Endothelial cell of umbilical vein (primary cell): ENCODE measurements around the gene ZNF621. TPM values are rescaled to one million over a fixed set of nuclear protein-coding genes. Genes with fewer than 3 reads are reported as not detected.

Source experiments
- BruUV-seq: library from RNA; stranded (reverse); fragments of 400-500 nt; replicated peaks from 2 replicates; lab custom pipeline; 2021; lab: Mats Ljungman, UMichigan
- CTCF ChIA-PET: fragments of 300-600, 350-600 bp; sonication (Branson Sonifier 250); formaldehyde crosslinking; loops from one replicate; lab custom pipeline; 2021; ENCODE audit warnings: antibody characterized with exemption, inconsistent platforms; lab: Charles Lee
- POLR2A ChIA-PET: fragments of 300-600, 350-600 bp; sonication (Branson Sonifier 250); formaldehyde crosslinking; loops from one replicate; lab custom pipeline; 2021; ENCODE audit warnings: antibody characterized with exemption, inconsistent platforms; lab: Charles Lee
- DNase-seq: peaks from one replicate; pipeline ENCODE4 v3.0.0-alpha.2; 2011; ENCODE audit warnings: low read depth, low spot score
- FAIRE-seq: peaks from 2 replicates; lab custom pipeline; 2011; peaks lifted over from hg19 to GRCh38; lab: Jason Lieb, UNC
- H2AFZ ChIP-seq: 2 replicates; pipeline ENCODE4 v1.6.0; 2012; ENCODE audit warnings: low read depth, low read length, control low read depth, inconsistent platforms
- H3K27ac ChIP-seq: 2 replicates; pipeline ENCODE4 v1.5.1; 2011; ENCODE audit warnings: low read depth, mild to moderate bottlenecking, control low read depth, low read length, moderate library complexity; ENCODE audit not compliant: insufficient read depth
- H3K27me3 ChIP-seq, 2 experiments: 2 replicates each; pipeline versions ENCODE4 v1.6.0 to v1.6.1; 2011; ENCODE audit warnings: low read length in 2 of 2, mixed read lengths in 1 of 2; ENCODE audit not compliant: control insufficient read depth in 2 of 2, insufficient read depth in 2 of 2
- H3K36me3 ChIP-seq, 2 experiments: 2 replicates in 1 of 2; 3 replicates in 1 of 2; pipeline ENCODE4 v1.5.1; 2011; ENCODE audit warnings: low read length in 2 of 2, mild to moderate bottlenecking in 1 of 2, moderate library complexity in 1 of 2; ENCODE audit not compliant: control insufficient read depth in 2 of 2, insufficient read depth in 2 of 2; ENCODE audit errors: extremely low read depth in 1 of 2
- H3K4me1 ChIP-seq: 3 replicates; pipeline ENCODE4 v1.5.1; 2011; ENCODE audit warnings: mild to moderate bottlenecking, low read length; ENCODE audit not compliant: control insufficient read depth, insufficient read depth; ENCODE audit errors: extremely low read depth
- H3K4me2 ChIP-seq: 2 replicates; pipeline ENCODE4 v1.6.1; 2011; ENCODE audit warnings: low read length, control low read depth, mixed read lengths; ENCODE audit not compliant: insufficient read depth
- H3K4me3 ChIP-seq, 3 experiments: fragments of 200-600 bp in 1 of 3; sonication (generic), shearing (Covaris generic) in 1 of 3; replicated peaks in 1 of 3; 2 replicates each; pipeline ENCODE4 v1.5.1; 2011 to 2016; ENCODE audit warnings: control low read depth in 3 of 3, low read length in 3 of 3, mild to moderate bottlenecking in 2 of 3, inconsistent platforms in 1 of 3, low read depth in 1 of 3, moderate library complexity in 1 of 3; ENCODE audit not compliant: insufficient read depth in 1 of 3
- H3K79me2 ChIP-seq: 2 replicates; pipeline ENCODE4 v1.6.0; 2012; ENCODE audit warnings: low read length, inconsistent platforms; ENCODE audit not compliant: control insufficient read depth, insufficient read depth
- H3K9ac ChIP-seq: replicated peaks from 2 replicates; pipeline ENCODE3; 2011; ENCODE audit warnings: low read length, control low read depth; ENCODE audit not compliant: insufficient read depth; ENCODE audit errors: extremely low read depth
- H3K9me1 ChIP-seq: replicated peaks from 3 replicates; pipeline ENCODE4 v1.6.0; 2011; ENCODE audit warnings: mild to moderate bottlenecking, low read length; ENCODE audit not compliant: control insufficient read depth, insufficient read depth; ENCODE audit errors: extremely low read depth
- H3K9me3 ChIP-seq: replicated peaks from 2 replicates; pipeline ENCODE4 v1.5.1; 2012; ENCODE audit warnings: low read length, inconsistent platforms; ENCODE audit not compliant: control insufficient read depth, insufficient read depth
- H4K20me1 ChIP-seq: replicated peaks from 2 replicates; pipeline ENCODE3; 2011; ENCODE audit warnings: mild to moderate bottlenecking, low read length; ENCODE audit not compliant: control insufficient read depth, insufficient read depth; ENCODE audit errors: extremely low read depth
- CTCF ChIP-seq, 2 donors: IDR thresholded peaks; 1 replicate in 1 of 2; 2 replicates in 1 of 2; pipeline ENCODE4 v1.5.1; 2011; ENCODE audit warnings: low read length in 2 of 2, mild to moderate bottlenecking in 2 of 2, moderate library complexity in 2 of 2, control low read depth in 1 of 2, inconsistent platforms in 1 of 2, low read depth in 1 of 2; ENCODE audit not compliant: insufficient read depth in 1 of 2; ENCODE audit errors: extremely low read depth in 1 of 2
- EZH2 ChIP-seq: IDR thresholded peaks from 2 replicates; pipeline ENCODE4 v1.6.1; 2012; ENCODE audit warnings: borderline replicate concordance, low read depth, mild to moderate bottlenecking, moderate library complexity, low read length, inconsistent platforms; ENCODE audit not compliant: severe bottlenecking
- FOS ChIP-seq: IDR thresholded peaks from 2 replicates; pipeline ENCODE4 v1.6.1; 2011; ENCODE audit warnings: mild to moderate bottlenecking, low read length, moderate library complexity, borderline replicate concordance; ENCODE audit not compliant: insufficient read depth
- GATA2 ChIP-seq: IDR thresholded peaks from 2 replicates; pipeline ENCODE4 v1.7.0; 2011; ENCODE audit warnings: low read depth, mild to moderate bottlenecking, moderate library complexity, mixed read lengths, low read length; ENCODE audit not compliant: insufficient read length, insufficient read depth
- JUN ChIP-seq: IDR thresholded peaks from 2 replicates; pipeline ENCODE4 v1.6.1; 2011; ENCODE audit warnings: borderline replicate concordance, low read depth; ENCODE audit not compliant: insufficient read length, insufficient read depth
- MAX ChIP-seq: IDR thresholded peaks from 2 replicates; pipeline ENCODE4 v1.6.1; 2011; ENCODE audit not compliant: insufficient read depth, insufficient read length
- MYC ChIP-seq: IDR thresholded peaks from one replicate; pipeline ENCODE4 v1.6.1; 2011; ENCODE audit warnings: mild to moderate bottlenecking, low read depth, low read length
- POLR2A ChIP-seq: IDR thresholded peaks from 2 replicates; pipeline ENCODE4 v1.6.1; 2012; ENCODE audit warnings: low read depth, mild to moderate bottlenecking, control low read depth, low read length
- POLR2AphosphoS5 ChIP-seq: IDR thresholded peaks from 2 replicates; pipeline ENCODE4 v1.6.1; 2012; ENCODE audit warnings: low read depth, mild to moderate bottlenecking, control low read depth, low read length, moderate library complexity; ENCODE audit not compliant: insufficient read depth
- dilution Hi-C: fragments of 300-500 bp; cut with MboI; formaldehyde crosslinking; loops from one replicate; pipeline ENCODE4 v1.15.0; 2019; ENCODE audit warnings: low sequenced_read_pairs; ENCODE audit not compliant: extremely low pct_ligation_motif_present
- intact Hi-C: fragments of 100-400 bp; cut with micrococcal nuclease; formaldehyde crosslinking; loops from one replicate; pipeline ENCODE4 v1.10.0; 2022
- polyA plus RNA-seq, 4 experiments: library from polyadenylated mRNA; depleted of rRNA in 3 of 4; stranded (reverse) in 3 of 4; unstranded in 1 of 4; fragments of >200 nt; gene quantifications; 2 replicates each; pipeline versions ENCODE4 v1.2.1 to v1.2.3, GENCODE V29; 2011 to 2012; ENCODE audit warnings: missing spikeins in 1 of 4
- total RNA-seq: library from RNA; stranded (reverse); gene quantifications from 2 replicates; pipeline ENCODE4 v1.2.3, GENCODE V29; 2021

The ZNF621 gene
- total and polyA plus RNA-seq, 2 donors (not counting 3 experiments of a cell fraction or from before 2014, with no cell fraction given): 8.5 to 22.5 TPM

DNA sequence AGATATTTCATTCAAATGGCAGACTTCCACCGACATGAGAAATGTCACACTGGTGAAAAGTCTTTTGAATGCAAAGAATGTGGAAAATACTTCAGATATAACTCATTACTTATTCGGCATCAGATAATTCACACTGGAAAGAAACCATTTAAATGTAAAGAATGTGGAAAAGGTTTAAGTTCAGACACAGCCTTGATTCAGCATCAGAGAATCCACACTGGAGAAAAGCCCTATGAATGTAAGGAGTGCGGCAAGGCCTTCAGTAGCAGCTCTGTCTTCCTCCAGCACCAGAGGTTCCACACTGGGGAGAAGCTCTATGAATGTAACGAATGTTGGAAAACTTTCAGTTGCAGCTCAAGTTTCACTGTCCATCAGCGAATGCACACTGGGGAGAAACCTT is 8.6 kb upstream of the ZNF621 start:
- no peaks in the 10 kb centered on the region for H4K20me1 ChIP-seq
- no peak overlapping the region for H3K9ac ChIP-seq
- ChIA-PET CTCF (no interaction called here), POLR2A (no interaction called here)
- H3K4me3 ChIP-seq: no peak overlapping the region
- H3K4me1 ChIP-seq: no peaks in the 10 kb centered on the region
- no peak overlapping the region for H3K4me2 ChIP-seq
- no peak for FAIRE-seq
- dilution Hi-C loops: no loop called here
- TF ChIP-seq POLR2AphosphoS5: no peak
- TF ChIP-seq FOS: no peak
- TF ChIP-seq EZH2: no peak
- no peak for TF ChIP-seq GATA2
- TF ChIP-seq JUN: no peak
- TF ChIP-seq CTCF (IDR thresholded peaks at IDR 0.05; ENCODE audit: extremely low read depth in 1 of 2, insufficient read depth in 1 of 2, low read depth in 1 of 2, low read length in 2 of 2): no peak
- TF ChIP-seq MYC: no peak
- no peak for TF ChIP-seq POLR2A
- no peak for TF ChIP-seq MAX
- H3K36me3 ChIP-seq: peaks cover 0 to 5% of the 10 kb centered on the region in 2 experiments
- no peak for DNase-seq
- intact Hi-C loops: no loop called here
- no peaks in the 10 kb centered on the region for H3K9me1 ChIP-seq
- BruUV-seq: no TSS peak
- no peak overlapping the region for H3K27ac ChIP-seq
- no peaks in the 10 kb centered on the region for H3K27me3 ChIP-seq
- H3K79me2 ChIP-seq: no peaks in the 10 kb centered on the region
- no peak overlapping the region for H2AFZ ChIP-seq
- no peaks in the 10 kb centered on the region for H3K9me3 ChIP-seq
